ENCODE data around the gene PIM1. TPM values are rescaled to one million over a fixed set of nuclear protein-coding genes. Genes with fewer than 3 reads are reported as not detected.
A peak's percentile ranks its signal among the peaks of the same experiment; 100 is the strongest.
"Not testable (repeated sequence)": the region's sequence is repeated elsewhere in the genome, so short reads cannot be mapped to it uniquely, and the experiment has no call there.

PIM1 gene
- total RNA-seq (2014; rRNA removed; shearing (Covaris generic)) = 10.6 and 20.7 TPM in 2 replicates

DNA sequence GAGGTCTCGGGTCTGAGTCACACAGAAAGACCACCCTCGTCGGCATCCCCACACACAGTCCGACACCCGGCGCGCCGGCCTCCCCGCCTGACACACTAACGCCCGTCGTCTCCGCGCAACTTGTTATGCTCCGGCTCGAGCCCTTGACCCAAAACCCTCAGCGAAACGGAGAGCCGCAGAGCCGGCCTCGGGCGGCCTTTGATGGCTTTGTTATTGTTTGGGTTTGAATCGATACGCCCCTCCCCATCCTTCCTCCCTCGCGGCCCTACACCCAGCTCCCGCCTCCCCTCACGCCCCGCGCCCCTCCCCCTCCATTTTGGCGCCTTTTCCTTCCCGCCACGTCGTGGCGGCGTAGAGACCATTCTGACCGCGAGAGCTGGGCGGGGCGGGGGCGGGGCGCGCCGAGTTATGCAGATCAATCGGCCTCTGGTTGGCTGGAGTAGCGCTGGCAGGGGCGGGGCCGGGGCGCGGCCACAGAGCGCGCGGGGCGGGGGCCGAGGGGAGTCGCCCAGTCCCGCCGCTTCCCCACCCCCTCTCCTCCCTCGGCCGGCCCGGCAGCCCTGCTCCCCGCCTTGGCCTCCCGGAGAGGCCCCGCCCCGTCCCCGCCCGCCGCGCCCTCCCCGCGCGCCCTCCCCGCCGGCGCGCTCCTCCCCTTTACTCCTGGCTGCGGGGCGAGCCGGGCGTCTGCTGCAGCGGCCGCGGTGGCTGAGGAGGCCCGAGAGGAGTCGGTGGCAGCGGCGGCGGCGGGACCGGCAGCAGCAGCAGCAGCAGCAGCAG, at the start of gene PIM1:
TSS of gene PIM1 (plus strand) at position 657 of the 777 bp plus-strand sequence. CDS start 424 bp downstream, outside the sequence.
- peak; percentile 90 for DNase-seq (ENCODE audit: low spot score)

DNA sequence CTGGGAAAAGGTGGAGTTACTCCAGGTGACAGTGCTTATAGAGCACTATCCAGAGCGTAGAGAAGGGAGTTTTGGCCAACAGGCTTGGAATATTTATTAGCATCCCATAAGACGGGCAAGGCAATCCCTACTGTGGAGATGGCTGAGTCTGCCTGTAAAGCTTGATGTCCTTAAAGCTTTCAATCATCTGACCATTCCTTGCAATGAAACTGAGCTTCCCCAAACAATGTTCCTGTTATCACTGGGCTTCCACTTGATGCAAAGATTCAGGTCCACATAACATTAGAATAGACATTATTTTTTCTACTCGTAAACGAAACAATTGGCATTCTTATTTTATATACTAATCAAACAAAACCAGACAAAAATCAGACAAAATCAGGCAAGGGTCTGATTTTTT, 48.4 kb upstream of the PIM1 start:
- DNase-seq (ENCODE audit: low spot score) = no peak

- no peak for DNase-seq (ENCODE audit: low spot score)
Measured at GRCh38 chr6:37122861-37123260, 47.1 kb upstream of the PIM1 start.

DNA sequence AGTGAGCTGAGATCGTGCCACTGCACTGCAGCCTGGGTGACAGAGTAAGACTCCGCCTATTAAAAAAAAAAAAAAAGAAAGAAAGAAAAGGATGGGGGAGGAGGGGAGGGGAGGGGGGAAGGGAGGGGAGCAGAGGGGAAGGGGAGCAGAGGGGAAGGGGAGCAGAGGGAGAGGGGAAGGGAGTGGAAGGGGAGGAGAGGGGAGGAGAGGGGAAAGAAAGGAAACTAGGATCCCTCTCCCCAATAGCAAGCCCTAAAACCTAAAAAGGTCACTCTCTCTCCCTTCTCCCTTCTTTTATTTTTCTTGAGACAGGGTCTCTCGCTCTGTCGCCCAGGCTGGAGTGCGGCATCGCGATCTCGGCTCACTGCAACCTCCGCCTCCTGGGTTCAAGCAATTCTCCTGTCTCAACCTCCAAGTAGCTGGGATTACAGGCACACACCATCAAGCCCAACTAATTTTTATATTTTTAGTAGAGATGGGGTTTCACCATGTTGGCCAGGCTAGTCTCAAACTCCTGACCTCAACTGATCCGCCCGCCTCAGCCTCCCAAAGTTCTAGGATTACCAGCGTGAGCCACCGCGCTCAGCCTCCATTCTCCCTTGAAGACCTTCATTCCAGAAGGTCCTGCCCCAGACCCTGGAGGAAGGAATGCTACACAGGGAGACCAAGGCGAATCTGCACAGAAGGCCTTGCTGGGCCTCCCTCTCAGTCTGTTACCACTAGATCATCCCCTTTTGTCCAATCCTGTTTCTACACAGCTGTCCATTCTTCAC, 45.8 kb upstream of the PIM1 start:
- no peak for DNase-seq (ENCODE audit: low spot score)

DNA sequence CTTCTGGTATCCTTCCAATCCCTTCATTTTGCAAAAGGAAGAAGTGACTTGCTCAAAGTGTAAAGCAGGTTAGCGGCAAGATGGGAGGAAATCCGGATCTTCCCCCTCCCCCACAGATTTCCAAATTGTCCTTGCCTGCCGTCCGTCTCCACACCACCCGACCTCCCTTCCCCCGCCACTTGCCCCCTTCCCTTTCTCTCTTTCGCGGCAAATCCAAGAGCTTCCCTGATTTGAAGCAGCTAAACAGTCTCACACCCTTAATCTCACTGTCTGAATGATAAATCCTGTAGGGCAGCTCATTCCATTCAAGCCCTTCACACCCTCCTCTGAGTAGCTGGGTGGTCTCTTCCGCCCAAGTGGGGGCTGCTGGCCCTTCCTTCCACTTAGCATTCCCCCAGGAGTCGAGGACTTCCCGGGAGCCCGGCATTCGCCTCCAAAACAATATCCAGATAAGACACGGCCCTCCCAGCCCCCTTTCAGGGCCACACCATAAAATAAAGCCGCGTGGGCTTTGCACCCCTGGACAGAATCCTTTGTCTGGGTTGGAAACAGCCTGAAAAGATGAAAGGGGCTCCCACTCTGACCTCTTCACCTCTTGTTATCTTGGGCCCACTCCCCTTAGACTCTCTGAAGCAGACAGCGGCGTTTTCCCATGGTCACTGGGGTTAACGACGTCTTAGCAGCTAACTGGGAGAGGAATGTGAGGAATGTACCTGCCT, 44.0 kb upstream of the PIM1 start:
- DNase-seq (ENCODE audit: low spot score) = peak; percentile 39

- DNase-seq (ENCODE audit: low spot score) = no peak
Measured at GRCh38 chr6:37126493-37126958, 43.4 kb upstream of the PIM1 start.

- DNase-seq (ENCODE audit: low spot score) = no peak
Measured at GRCh38 chr6:37126961-37127616, 42.9 kb upstream of the PIM1 start.

DNA sequence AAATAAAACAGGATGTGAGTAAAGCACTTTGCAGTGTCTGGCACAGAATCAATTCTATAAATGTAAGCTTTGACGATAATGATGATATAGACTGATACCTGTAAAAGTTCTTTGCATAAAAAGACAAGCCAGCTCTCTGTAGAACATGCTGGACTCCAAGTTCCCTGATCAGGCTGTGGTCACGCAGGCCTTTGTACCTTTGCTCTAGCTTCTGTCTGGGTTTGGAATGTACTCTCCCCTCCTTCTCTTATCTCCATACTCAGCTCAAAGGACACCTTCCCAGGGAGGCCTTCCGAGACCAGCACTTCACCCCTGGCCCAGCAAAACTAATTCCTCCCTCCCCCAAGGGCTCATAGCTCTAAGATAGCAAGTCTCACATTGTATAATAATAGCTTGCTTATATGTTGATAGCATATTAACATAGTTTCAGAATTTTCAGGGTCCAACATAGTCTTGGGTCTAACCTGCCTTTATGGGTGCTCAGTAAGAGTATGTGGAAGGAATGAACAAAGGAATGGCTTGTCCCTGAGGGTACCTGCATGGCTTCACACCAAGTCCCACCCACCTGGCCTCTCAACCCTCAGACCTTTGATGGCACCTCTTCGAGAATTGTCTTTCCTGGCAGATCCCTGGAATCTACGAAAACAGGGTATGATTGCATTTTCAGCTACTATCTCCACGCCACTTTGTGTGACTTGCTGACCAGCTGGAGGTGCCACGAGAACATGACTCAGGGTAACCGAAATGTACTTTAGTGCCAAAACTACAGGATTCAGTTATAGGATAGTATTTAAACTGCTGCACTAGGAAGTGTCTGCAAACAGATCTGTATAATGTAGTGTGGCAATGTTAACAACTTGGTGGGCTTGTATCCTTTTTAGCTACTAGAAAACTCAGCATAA, 41.7 kb upstream of the PIM1 start:
- DNase-seq (ENCODE audit: low spot score) = peak; percentile 68

DNA sequence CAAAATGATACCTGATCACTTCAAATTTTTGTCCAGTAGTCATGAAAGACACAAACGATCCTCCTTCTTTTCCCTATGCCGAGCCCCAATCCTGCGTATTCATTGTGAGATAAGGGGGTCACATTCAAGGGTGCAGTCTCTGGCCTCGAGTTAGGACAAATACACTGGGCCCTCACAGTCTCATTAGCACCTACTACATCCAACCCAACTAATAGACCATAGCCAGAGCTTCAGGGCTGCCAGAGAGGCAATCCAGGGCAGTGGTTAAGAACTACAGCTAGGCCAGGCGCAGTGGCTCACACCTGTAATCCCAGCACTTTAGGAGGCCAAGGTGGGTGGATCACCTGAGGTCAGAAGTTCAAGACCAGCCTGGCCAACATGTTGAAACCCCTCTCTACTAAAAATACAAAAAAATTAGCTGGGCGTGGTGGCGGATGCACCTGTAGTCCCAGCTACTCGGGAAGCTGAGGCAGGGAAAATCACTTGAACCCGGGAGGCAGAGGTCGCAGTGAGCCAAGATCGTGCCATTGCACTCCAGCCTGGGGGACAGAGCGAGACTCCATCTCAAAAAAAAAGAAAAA, 41.0 kb upstream of the PIM1 start:
- DNase-seq (ENCODE audit: low spot score) = not testable (repeated sequence)

DNA sequence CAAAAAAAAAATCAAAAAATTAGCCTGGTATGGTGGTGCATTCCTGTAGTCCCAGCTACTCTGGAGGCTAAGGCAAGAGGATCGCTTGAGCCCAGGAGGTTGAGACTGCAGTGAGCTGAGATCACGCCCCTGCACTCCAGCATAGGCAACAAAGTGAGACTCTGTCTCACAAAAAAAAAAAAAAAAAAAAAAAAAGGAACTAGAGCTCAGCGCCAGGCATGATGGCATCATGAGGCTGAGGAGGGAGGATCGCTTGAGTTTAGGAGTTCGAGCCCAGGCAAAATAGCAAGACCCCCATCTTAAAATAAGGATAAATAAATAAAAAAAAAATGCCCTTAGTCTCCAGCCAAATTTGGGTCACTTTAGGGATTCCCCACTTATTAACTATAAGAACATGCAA, 40.4 kb upstream of the PIM1 start:
- no peak for DNase-seq (ENCODE audit: low spot score)

GRCh38 chr6:37130704-37131103, 39.2 kb upstream of the PIM1 start:
- no peak for DNase-seq (ENCODE audit: low spot score)

DNA sequence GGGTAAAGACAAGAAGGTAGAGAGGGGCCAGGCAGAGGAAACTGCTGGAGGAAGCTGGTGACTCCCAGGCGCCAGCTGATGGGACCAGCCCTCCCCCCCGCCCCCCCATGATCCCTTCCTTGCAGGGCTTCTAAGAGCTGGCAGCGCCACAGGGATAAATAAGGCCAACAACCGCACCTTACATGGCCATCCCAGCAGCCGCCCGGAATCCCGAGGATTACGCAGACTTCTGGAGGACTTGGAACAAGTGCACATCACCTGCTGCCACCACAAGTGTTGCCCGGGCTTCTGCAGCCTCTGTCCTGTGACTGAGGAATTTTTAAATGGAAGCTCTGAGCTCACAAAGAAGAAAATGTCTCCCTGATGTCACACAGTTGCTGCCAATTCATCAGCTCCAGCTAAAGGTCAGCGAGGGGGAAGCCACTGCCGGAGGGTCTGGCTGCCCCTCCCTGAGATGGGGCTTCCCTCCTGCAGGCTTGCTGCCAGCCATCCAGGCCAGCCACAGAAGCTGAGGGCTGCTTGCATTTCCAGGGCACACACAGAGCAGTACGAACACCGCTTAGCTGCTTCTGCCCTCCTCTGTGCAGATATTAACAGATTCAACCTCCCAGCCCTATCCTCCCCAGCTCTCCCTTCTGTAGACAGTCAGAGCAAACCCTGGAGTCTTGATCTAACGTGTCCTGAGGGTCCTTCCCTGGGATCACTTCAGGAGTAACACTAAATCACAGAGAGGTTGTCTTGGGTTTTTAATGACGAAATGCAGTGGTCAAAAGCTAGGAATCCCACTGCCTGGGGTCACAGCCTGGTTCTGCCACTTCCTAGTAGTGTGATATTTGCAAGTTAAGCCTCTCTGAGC, 38.6 kb upstream of the PIM1 start:
- peak; percentile 79 for DNase-seq (ENCODE audit: low spot score)

DNA sequence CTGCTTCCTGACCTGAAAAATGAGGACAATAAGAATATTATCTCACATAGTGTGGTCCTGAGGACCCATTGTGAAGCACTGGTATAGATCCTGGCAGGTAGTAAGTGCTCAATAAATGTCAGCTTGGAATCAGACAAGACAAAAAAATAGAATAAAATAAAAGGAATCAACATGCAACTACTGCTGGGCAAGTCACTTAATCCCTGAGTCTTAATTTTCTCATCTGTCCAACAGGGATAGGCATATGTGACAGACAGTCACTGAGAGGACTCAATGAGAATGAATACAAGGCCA, 38.0 kb upstream of the PIM1 start:
- no peak for DNase-seq (ENCODE audit: low spot score)

DNA sequence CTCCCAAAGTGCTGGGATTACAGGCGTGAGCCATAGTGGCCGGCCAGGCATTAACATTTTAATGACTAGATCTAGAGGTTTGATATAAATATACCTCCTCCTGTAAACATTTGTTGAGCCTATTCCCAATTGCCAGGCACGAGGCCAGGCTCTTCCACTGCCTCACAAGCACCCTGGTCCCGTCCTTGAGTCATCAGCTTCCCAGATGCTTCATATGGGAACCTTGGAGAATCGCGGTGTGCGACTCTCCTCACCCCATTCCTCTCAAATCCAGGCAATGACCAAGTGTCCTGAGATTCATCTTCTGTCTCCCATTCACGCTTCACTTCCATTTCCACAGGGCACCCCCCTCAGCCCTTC, 35.9 kb upstream of the PIM1 start:
- peak; percentile 92 for DNase-seq (ENCODE audit: low spot score)

- DNase-seq (ENCODE audit: low spot score) = peak; percentile 97
Measured at GRCh38 chr6:37134396-37135191, 35.4 kb upstream of the PIM1 start.

DNA sequence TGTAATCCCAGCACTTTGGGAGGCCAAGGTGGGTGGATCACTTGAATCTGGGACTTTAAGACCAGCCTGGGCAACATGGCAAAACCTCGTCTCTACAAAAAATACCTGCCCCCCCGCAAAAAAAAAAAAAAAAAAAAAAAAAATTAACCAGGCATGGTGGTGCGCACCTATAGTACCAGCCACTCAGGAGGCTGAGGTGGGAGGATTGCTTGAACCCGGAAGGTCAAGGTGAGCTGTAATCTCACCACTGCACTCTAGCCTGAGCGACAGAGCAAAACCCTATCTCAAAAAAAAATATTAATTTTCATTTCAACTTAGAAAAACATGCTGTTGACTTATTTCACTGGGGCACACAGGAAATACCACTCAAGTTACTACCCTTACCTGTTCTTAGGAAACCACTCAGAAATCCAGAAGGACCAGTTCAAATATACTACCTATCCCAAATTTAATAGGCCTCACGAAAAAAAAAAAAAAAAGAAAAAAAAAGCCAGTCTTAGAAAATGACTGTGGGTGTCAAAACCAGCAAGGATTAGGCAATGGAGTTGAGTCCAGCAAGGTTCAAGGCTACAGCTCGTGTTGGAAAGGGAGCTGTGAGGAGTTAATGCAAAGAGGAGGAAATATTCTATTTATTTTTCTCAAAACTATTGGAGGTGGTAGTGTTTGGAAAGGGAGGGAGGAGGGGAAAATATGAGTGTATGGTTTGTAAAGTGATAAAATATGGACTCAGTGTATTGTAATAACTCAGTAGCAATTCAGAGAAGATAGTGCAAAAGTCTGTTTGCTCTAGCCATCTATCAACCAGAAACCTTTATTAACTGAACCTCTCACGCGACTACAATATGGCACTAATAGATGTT, 33.9 kb upstream of the PIM1 start:
- DNase-seq (ENCODE audit: low spot score) = no peak

DNA sequence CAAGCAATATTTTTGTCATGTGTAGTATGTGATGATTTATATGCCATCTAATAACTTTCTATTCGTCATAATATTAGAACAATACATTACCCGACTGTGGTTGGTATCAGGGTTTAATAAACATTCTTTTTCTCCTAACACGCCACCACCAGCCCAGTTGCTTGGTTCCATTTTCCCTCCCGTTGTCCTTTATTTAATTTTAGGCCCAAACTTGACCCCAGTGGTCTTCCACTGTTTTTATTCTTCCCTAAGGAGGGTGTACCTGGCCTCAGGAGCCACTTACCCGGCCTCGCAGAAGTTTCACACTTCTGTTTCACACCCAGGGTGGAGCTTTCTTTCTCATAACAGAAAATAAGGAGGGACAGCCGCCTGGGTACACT, 33.1 kb upstream of the PIM1 start:
- DNase-seq (ENCODE audit: low spot score) = no peak
